GM19452 (cell line): ENCODE results near the gene HAUS5.
A peak's percentile ranks its signal among the peaks of the same experiment; 100 is the strongest.
"Not testable (repeated sequence)": the region's sequence is repeated elsewhere in the genome, so short reads cannot be mapped to it uniquely, and the experiment has no call there.

Source experiments
- ATAC-seq: cut with Tn5 transposase; IDR thresholded peaks from one replicate; pipeline ENCODE4 v1.9.1; 2021; ENCODE audit not compliant: unreplicated experiment

HAUS5 gene, protein sequence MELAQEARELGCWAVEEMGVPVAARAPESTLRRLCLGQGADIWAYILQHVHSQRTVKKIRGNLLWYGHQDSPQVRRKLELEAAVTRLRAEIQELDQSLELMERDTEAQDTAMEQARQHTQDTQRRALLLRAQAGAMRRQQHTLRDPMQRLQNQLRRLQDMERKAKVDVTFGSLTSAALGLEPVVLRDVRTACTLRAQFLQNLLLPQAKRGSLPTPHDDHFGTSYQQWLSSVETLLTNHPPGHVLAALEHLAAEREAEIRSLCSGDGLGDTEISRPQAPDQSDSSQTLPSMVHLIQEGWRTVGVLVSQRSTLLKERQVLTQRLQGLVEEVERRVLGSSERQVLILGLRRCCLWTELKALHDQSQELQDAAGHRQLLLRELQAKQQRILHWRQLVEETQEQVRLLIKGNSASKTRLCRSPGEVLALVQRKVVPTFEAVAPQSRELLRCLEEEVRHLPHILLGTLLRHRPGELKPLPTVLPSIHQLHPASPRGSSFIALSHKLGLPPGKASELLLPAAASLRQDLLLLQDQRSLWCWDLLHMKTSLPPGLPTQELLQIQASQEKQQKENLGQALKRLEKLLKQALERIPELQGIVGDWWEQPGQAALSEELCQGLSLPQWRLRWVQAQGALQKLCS

DNA sequence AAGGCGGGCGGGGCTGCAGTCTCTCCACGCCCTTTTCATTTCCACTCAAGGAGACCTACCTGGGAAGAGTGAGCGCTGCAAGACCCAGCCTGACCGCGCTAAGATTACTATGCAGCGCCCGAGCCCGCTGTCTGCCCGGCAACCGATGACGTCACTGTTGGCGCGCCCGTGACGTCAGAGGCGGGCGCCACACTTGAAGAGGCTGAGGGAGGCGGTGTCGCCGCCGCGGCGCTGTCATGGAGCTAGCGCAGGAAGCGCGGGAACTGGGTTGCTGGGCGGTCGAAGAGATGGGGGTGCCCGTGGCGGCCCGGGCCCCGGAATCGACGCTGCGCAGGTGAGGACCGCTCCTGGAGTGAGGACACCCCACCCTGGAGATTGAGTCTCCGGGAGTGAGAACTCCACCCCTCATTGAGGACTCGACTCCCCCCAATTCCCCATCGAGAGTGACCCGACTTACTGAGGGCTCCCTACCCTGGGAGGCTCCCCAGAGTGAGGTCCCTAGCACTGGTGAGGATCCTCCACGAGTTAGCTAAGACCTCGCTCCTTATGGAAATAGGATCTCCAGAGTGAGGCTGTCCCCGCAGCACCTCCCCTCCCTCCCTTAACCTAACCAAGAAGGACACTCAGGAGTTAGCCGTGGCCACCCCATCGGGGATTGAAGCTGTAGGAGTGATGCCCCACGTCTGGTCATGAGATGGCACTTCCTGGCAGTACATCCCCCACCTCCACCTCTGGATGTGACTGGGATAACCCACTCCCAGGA, at the start of gene HAUS5:
TSS of gene HAUS5 (plus strand) at position 177 of the 763 bp plus-strand sequence. CDS start at position 237, 60 bp downstream.
- peak; percentile 88 for ATAC-seq

DNA sequence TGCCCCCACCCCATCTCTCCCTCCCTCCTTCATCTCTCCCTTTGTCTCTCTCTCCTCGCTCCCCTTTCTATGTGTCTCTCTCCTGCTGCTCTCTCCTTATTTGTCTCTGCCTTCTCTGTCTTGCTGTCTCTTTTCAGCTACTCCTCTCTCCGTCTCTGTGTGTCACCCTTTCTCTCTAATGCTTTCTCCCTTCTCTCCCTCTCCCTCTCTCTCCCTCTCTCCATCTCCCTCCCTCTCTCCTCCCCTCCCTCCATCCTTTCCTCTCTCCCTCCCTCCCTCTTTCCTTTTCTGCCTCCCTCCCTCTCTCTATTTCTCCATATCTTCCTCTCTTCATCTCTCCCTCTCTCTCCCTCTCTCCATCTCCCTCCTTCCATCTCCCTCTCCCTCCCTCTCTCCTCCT, 49.8 kb upstream of the HAUS5 start:
- ATAC-seq: no peak

DNA sequence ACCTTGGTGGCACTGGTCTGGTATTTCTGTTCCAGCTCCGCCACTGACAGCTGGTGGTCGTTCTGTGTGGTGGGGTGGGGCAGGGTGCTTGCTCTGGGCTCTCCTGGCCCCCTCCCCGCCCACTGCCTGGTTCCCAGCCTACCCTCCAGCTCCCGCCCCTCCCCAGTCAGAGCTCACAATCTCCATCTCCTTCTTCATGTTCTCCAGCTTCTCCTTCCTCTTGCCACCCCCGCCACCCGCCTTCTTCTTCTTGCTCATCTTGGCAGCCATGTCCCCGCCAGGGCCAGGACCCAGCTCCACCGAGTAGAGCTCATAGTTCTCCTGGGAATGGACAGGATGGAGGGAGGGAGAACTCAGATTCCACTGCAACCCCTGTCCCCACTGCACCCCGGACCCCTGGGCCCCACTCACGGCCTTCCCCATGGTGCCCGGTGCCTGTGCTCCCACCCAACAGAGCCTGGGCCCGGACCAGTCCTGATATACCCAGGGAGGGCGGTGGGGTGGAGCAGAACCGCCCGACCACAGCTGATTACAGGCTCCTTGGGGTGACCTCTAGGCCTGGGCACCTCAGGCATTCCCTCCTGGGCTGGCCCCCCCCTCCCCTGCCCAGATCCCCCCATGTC, 49.2 kb upstream of the HAUS5 start, which contains the start of gene ATP4A:
TSS of gene ATP4A (minus strand) at position 452 of the 623 bp plus-strand sequence. CDS start at position 423, 29 bp downstream.
- no peak for ATAC-seq

DNA sequence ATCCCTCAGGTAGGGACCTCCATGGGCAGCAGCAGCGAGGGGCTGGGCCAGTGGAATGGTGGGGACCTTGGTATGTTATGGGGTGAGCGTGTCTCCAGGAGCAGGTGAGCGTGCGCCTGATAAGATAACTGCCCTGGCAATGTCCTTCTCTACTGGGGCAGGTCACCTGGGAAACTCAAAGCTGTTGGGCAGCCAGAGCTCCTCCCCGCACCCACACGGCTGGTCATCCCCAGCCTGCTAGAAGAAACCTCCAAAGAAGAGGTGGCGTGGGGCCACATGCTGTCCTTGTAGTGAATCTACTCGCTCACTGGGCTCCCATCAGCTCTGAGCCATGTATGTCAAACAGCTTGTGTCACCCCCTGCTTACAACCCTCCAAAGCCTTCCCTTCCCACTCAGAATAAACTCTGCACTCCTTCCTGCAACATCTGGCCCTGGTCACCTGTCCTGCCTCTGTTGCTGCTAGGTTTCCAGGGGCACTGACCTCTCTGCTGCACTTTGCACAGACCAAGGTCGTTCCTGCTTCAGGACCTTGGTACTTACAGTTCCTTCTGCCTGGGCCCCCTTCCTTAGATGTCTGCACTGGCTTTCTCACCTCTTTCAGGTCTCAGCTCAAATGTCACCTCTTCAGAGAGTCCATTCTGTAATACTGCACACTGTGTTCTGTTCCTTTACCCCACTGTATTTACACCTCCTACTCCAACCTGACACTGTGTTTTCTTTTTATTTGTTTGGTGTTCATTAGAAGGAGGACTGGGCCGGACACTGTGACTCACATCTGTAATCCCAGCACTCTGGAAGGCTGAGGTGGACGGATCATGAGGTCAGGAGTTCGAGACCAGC, 47.3 kb upstream of the HAUS5 start:
- ATAC-seq: no peak

DNA sequence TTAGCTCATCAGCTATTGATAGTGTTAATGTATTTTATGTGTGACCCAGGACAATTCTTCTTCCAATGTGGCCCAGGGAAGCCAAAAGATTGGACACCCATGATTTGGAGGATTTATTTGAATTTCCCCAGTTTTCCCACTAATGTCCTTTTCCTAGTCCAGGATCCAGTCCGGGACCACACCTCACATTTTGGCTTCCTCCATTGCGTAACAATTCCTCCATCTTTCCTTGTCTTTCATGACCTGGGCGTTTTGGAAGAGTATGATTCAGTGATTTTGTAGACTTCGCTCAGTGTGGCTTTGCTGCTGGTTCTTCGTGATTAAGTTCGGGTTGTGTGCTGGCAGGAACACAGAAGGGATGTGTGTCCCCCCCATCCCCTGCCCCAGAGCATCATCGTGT, 45.8 kb upstream of the HAUS5 start:
- no peak for ATAC-seq

DNA sequence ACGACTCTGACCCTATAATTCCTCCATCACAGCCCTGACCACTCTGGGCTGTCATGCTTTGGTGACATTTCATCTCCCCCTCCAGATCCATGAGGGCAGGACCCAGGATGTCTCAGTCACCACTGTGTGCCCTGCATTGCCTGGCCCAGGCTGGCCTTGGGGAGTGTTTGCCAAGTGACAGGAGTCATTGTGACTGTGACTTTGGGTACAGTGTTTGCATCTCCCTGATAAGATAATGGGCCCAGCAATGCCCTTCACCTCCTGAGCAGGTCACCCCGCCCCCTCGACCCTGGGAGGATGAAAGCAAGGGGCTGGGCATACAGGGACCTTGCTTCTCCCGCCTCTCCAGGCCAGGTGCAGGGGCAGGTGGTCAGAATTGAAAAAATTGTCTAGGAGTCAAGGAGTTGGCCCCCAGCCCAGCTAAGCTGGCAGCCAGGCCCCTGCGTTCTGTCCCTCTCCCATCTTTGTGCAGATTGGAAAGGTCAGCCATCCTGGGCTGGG, 43.2 kb upstream of the HAUS5 start:
- ATAC-seq: no peak

DNA sequence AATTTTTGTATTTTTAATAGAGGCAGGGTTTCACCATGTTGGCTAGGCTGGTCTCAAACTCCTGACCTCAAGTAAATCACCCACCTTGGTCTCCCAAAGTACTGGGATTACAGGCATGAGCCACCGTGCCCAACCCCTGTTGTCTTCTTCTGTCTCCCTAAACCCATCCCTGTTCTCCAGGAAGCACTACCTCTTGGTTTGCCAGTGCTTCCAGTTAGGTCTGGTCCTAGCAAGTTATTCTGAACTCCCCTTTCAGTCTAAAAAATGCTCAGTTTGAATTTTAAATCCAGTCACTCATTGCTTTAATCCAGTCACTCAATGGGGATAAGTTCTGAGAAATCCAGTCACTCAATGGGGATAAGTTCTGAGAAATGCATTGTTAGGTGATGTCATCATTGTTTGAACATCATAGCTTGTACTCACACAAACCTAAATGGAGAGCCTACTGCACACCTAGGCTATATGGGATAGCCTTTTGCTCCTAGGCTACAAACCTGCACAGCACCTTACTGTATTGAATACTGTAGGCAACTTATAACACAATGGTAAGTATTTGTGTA, 41.0 kb upstream of the HAUS5 start:
- no peak for ATAC-seq

DNA sequence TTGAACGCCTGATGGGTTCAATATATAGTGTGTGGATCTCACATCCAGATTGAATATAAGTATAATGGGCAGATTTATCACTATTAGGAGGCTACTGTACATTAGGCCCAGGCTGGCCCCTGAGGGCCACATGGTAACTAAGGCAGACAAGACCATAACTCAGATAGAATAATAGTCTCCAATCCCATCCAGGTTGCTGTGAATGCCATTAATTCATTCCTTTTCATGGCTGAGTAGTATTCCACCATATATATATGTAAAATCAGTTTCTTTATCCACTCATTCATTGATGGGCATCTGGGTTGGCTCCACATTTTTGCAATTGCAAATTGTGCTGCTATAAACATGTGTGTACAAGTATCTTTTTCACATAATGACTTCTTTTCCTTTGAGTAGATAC, 34.6 kb upstream of the HAUS5 start:
- ATAC-seq: no peak

DNA sequence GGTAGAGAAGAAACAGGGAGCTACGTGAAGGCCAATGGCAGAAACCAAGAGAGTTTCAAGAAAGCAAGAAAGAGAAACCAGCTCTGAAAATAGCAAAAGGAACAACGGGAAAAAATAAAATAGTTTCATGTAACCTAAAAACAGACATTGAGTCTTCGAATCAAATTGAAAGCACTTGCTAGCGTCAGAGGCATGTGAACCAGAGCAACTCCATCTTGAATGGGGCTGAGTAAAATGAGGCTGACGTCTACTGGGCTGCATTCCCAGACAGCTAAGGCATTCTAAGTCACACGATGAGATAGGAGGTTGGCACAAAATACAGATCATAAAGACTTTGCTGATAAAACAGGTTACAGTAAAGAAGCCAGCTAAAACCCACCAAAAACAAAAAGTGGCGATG, 33.8 kb upstream of the HAUS5 start:
- ATAC-seq: no peak

DNA sequence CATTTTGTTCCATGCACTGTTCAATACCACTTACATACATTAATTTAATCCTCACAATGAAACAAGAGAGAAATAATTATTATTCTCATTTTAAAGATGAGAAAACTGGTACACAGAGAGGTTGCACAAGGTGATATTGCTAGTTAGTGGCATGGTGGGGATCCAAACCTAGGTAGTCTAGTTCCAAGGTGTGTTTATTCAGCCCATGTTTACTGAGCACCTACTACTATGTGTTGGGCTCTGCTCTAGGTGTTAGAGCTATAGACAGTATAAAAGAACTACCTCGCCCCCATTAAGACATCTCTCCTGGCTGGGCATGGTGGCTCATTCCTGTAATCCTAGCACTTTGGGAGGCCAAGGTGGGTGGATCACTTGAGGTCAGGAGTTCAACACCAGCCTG, 29.8 kb upstream of the HAUS5 start:
- ATAC-seq: no peak

DNA sequence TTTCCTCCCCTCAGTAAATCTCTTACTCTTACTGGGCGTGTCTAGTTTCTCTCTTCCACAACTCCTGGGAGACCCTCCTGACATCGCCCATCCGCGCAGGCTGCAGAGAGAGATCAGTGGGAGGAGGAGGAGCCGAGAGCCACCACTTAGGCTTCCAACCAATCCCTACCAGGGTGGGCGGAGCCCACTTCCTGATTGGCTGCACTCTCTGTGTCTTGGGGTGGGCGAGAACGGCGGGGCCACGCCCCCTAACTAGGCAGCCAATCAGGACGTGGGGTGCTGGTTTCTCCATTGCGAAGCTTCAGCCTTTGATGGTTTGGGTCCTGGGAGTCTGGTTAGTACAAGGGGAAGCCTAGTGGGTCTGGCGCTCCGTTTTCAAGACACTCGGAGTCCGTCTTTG, 26.7 kb upstream of the HAUS5 start, which contains the start of gene PMIS2:
TSS of gene PMIS2 (plus strand) at position 326 of the 400 bp plus-strand sequence. CDS start 87 bp downstream, outside the sequence.
- no peak for ATAC-seq

DNA sequence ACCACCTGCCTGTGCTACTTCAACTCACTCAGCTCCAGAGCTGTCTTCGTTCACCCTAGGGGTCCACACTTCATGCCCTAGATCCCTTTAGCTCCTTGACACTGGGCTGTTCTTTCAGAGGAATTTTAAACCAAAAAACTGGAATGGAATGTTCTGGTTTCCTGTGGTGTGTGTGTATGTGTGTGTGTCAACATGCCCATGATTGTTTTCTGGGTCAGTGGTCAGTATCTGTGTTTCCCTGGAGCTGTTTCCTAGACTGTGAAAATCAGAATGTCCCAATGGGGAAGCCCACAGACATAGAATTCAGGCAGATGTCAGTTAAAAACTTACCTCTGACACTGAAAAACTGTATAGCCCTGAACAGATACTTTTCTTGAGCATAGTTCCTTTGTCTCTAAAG, 25.2 kb upstream of the HAUS5 start:
- ATAC-seq: no peak

DNA sequence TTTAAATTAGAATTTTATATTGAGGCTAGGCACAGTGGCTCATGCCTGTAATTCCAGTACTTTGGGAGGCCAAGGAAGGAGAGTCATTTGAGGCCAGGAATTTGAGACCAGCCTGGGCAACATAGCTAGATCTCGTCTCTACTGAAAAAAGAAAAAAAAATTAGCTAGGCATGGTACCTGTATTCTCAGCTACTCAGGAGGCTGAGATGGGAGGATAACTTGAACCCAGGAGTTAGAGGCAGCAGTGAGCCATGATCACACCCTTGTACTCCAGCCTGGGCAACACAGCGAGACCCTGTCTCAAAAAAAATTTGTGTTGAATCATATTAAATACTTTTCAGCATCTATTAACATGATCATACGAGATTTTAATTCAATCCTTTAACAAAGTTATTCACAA, 21.7 kb upstream of the HAUS5 start:
- ATAC-seq: no peak

DNA sequence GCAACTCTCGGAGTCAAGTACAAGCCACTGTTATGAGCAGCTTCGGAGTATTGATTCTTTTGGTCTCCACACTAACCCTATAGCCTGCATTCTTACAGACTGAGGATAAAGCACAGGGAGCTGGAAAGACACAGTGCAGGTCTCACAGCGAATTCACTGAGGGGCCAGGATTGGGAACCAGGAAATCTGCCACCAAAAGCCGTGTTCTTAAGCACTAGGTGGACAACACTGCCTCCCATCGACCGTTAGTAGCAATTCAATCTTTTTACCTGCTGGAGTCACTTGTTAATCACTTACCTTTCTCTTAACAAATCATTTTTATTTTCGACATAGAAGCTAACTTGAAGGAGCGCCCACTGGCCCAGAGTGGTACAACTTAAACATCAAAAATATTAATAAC, 20.3 kb upstream of the HAUS5 start:
- no peak for ATAC-seq

DNA sequence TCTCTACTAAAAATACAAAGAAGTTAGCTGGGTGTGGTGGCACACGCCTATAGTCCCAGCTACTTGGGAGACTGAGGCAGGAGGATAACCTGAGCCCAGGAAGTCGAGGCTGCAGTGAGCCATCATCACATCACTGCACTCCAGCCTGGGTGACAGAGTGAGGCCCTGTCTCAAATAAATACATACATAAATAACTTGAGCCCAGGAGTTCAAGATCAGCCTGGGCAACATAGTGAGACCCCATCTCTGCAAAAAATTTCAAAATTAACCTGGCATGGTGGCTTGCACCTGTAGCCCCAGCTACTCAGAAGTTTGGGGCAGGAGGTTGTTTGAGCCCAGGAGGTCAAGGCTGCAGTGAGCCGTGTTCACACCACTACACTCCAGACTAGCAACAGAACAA, 17.5 kb upstream of the HAUS5 start:
- not testable (repeated sequence) for ATAC-seq

DNA sequence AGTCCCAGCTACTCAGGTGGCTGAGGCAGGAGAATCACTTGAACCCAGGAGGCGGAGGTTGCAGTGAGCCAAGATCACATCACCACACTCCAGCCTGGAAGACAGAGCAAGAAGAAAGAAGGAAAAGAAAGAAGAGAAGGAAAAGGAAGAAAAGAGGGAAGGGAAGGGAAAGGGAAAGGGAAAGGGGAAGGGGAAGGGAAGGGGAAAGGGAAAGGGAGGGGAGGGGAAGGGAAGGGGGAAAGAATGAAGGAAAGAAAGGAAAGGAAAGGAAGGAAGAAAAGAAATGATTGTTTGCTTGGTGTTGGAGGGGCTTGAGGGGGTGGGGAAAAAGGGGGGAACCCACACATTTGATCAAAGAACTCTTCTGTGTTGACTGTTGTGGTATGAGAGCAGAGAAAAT, 16.6 kb upstream of the HAUS5 start:
- ATAC-seq: no peak

DNA sequence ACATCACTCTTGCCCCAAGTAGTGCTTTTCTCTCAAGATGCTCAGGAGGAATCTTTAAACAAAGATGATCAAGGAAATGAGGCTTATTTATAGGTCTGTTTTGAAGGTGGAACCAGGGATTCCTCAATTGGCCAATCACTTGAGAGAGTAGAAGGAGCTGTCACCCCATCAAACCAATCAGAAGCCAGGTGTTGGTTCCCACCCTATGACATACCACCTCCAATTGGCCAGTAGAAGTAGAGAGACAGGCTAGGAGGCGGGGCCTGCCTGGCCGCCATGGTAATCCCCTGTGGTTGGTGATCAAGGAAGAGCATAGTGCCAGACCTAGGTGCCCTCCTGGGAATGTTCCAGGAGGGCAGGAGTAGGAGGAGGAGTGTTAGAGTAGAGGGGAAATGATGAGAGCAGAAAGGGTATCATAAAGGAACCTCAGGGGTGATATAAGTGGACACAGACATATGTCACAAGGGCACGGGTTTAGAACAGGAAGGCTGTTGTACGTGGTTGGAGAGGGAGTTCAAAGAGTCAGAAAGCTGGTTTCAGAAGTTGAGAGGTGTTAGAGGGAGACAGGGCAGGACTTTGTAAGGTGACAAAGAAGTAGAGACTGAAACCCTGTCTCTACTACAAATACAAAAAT, 16.1 kb upstream of the HAUS5 start:
- ATAC-seq: peak; percentile 78

DNA sequence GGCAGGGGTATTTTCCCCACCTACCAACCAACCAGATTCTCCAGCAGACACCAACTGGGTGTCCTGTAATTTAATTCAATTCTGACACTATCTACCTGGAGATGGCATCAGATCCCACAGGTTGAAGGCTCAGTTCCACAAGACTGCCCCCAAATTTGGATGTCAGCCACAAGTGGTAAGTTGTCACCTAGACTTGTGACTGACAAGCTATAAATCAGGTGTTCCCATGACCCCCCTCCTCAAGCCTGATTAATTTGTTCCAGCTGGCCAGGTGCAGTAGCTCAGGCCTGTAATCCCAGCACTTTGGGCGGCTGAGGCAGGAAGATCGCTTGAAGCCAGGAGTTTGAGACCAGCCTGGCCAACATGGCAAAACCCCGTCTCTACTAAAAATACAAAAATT, 10.6 kb upstream of the HAUS5 start:
- ATAC-seq: no peak

DNA sequence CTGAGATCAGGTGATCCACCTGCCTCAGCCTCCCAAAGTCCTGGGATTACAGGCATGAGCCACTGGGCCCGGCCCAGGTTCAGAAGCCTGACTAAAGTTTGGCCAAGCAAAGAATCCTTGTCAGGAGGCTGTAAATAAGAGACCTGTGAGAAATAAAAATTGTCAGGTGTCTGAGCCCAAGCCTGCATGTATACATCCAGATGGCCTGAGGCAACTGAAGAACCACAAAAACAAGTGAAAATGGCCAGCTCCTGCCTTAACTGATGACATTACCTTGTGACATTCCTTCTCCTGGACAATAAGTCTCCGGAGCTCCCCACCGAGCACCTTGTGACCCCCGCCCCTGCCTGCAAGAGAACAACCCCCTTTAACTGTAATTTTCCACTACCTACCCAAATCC, 8.1 kb upstream of the HAUS5 start:
- not testable (repeated sequence) for ATAC-seq
